IMR-90 (cell line): Measurements from ENCODE around the gene UVSSA. TPM values are rescaled to one million over a fixed set of nuclear protein-coding genes. Genes with fewer than 3 reads are reported as not detected.

Experiments used
- ATAC-seq: fragments of 200-7000 bp; cut with Tn5 transposase; 2 replicates; pipeline ENCODE4 v1.9.1; 2020; ENCODE audit warnings: low read depth, mild to moderate bottlenecking, moderate library complexity
- BruUV-seq: library from RNA; stranded (reverse); fragments of 400-500 nt; replicated peaks from 2 replicates; lab custom pipeline; 2021; lab: Mats Ljungman, UMichigan
- CTCF ChIA-PET: fragments of 300-600 bp; formaldehyde crosslinking; extraction: SDS; loops from one replicate; lab custom pipeline; 2021; ENCODE audit warnings: antibody characterized with exemption; lab: Yijun Ruan, JAX
- POLR2A ChIA-PET: fragments of 300-600 bp; sonication (Branson Sonifier 250); formaldehyde crosslinking; loops from one replicate; lab custom pipeline; 2022; ENCODE audit warnings: antibody characterized with exemption; ENCODE audit not compliant: unreplicated experiment; lab: Charles Lee
- DNase-seq: peaks from one replicate; pipeline ENCODE4 v3.0.0; 2013
- H2AFZ ChIP-seq: replicated peaks from 2 replicates; pipeline ENCODE3; 2013; ENCODE audit warnings: low read length, mild to moderate bottlenecking; ENCODE audit not compliant: poor library complexity
- H2AK5ac ChIP-seq: 2 replicates; pipeline ENCODE4 v1.6.1; 2013; ENCODE audit warnings: low read depth, low read length, inconsistent platforms
- H2AK9ac ChIP-seq: replicated peaks from 2 replicates; pipeline ENCODE3; 2013; ENCODE audit warnings: mild to moderate bottlenecking, low read depth, low read length, moderate library complexity; ENCODE audit not compliant: poor library complexity
- H2BK120ac ChIP-seq: 2 replicates; pipeline ENCODE4 v1.6.1; 2013; ENCODE audit warnings: low read depth, low read length, inconsistent platforms
- H2BK15ac ChIP-seq: 3 replicates; pipeline ENCODE4 v1.6.1; 2013; ENCODE audit warnings: low read depth, low read length, inconsistent platforms
- H2BK20ac ChIP-seq: 2 replicates; pipeline ENCODE4 v1.6.1; 2013; ENCODE audit warnings: low read depth, mild to moderate bottlenecking, inconsistent platforms, low read length, moderate library complexity
- H2BK5ac ChIP-seq: 2 replicates; pipeline ENCODE4 v1.6.1; 2013; ENCODE audit warnings: mild to moderate bottlenecking, low read depth, low read length, inconsistent platforms; ENCODE audit not compliant: poor library complexity, severe bottlenecking
- H3K14ac ChIP-seq: replicated peaks from 2 replicates; pipeline ENCODE4 v1.6.1; 2013; ENCODE audit warnings: low read depth, low read length, inconsistent platforms
- H3K18ac ChIP-seq: 2 replicates; pipeline ENCODE4 v1.6.1; 2013; ENCODE audit warnings: low read depth, low read length, control low read depth
- H3K23ac ChIP-seq: 2 replicates; pipeline ENCODE4 v1.6.1; 2013; ENCODE audit warnings: low read depth, low read length, inconsistent platforms
- H3K27ac ChIP-seq: 2 replicates; pipeline ENCODE4 v1.5.1; 2013; ENCODE audit warnings: mild to moderate bottlenecking, control low read depth, low read length; ENCODE audit not compliant: insufficient read depth
- H3K27me3 ChIP-seq: 2 replicates; pipeline ENCODE4 v1.6.1; 2013; ENCODE audit warnings: low read length; ENCODE audit not compliant: control insufficient read depth, insufficient read depth
- H3K36me3 ChIP-seq: 2 replicates; pipeline ENCODE4 v1.6.1; 2013; ENCODE audit warnings: low read length, mixed read lengths; ENCODE audit not compliant: control insufficient read depth, insufficient read depth
- H3K4ac ChIP-seq: 2 replicates; pipeline ENCODE4 v1.6.1; 2013; ENCODE audit warnings: low read depth, low read length, inconsistent platforms
- H3K4me1 ChIP-seq: 2 replicates; pipeline ENCODE4 v1.6.1; 2013; ENCODE audit warnings: low read length, mixed read lengths; ENCODE audit not compliant: control insufficient read depth, insufficient read depth
- H3K4me2 ChIP-seq: 2 replicates; pipeline ENCODE4 v1.6.1; 2013; ENCODE audit warnings: low read depth, mild to moderate bottlenecking, control low read depth, low read length, moderate library complexity
- H3K4me3 ChIP-seq: 2 replicates; pipeline ENCODE4 v1.5.1; 2013; ENCODE audit warnings: low read depth, mild to moderate bottlenecking, control low read depth, low read length, moderate library complexity; ENCODE audit not compliant: insufficient read depth
- H3K56ac ChIP-seq: 2 replicates; pipeline ENCODE4 v1.6.1; 2013; ENCODE audit warnings: low read length, inconsistent platforms; ENCODE audit not compliant: insufficient read depth; ENCODE audit errors: extremely low read depth
- H3K79me1 ChIP-seq, 2 experiments: 2 replicates each; pipeline ENCODE4 v1.6.1; 2013; ENCODE audit warnings: low read length in 2 of 2, inconsistent platforms in 1 of 2, low read depth in 1 of 2
- H3K9ac ChIP-seq: 2 replicates; pipeline ENCODE4 v1.6.1; 2013; ENCODE audit warnings: low read depth, low read length, control low read depth
- H3K9me1 ChIP-seq: 2 replicates; pipeline ENCODE4 v1.6.1; 2013; ENCODE audit warnings: low read length, inconsistent platforms; ENCODE audit not compliant: insufficient read depth
- H3K9me3 ChIP-seq: 2 replicates; pipeline ENCODE4 v1.6.1; 2013; ENCODE audit warnings: low read length; ENCODE audit not compliant: control insufficient read depth, insufficient read depth
- H4K20me1 ChIP-seq: 2 replicates; pipeline ENCODE4 v1.6.1; 2013; ENCODE audit warnings: low read length, inconsistent platforms; ENCODE audit not compliant: insufficient read depth
- H4K5ac ChIP-seq: 2 replicates; pipeline ENCODE4 v1.6.1; 2013; ENCODE audit warnings: mild to moderate bottlenecking, low read depth, low read length, control low read depth
- H4K8ac ChIP-seq, 2 experiments: 2 replicates each; pipeline ENCODE4 v1.6.1; 2013; ENCODE audit warnings: low read depth in 2 of 2, low read length in 2 of 2, control low read depth in 1 of 2, inconsistent platforms in 1 of 2
- H4K91ac ChIP-seq: 2 replicates; pipeline ENCODE4 v1.6.1; 2013; ENCODE audit warnings: low read depth, low read length, inconsistent platforms; ENCODE audit not compliant: insufficient read depth
- CEBPB ChIP-seq: IDR thresholded peaks from 2 replicates; pipeline ENCODE4 v1.6.1; 2012; ENCODE audit warnings: low read depth, low read length, improper control_type of control experiment
- CHD1 ChIP-seq: IDR thresholded peaks from 2 replicates; pipeline ENCODE4 v1.6.1; 2012; ENCODE audit warnings: low read depth, low read length, improper control_type of control experiment
- FOS ChIP-seq: fragments of 150-350 bp; IDR thresholded peaks from 2 replicates; pipeline ENCODE4 v1.6.1; 2016; ENCODE audit warnings: low read depth, low read length
- MAFK ChIP-seq: IDR thresholded peaks from 2 replicates; pipeline ENCODE4 v1.6.1; 2012; ENCODE audit warnings: low read depth, low read length, improper control_type of control experiment
- MAZ ChIP-seq: IDR thresholded peaks from 2 replicates; pipeline ENCODE4 v1.6.1; 2012; ENCODE audit warnings: low read depth, mild to moderate bottlenecking, low read length, improper control_type of control experiment, moderate library complexity, borderline replicate concordance
- MXI1 ChIP-seq: IDR thresholded peaks from 2 replicates; pipeline ENCODE4 v1.6.1; 2012; ENCODE audit warnings: low read depth, mild to moderate bottlenecking, low read length, moderate library complexity, borderline replicate concordance
- NFE2L2 ChIP-seq: fragments of 150-350 bp; IDR thresholded peaks from 2 replicates; pipeline ENCODE4 v1.6.1; 2016; ENCODE audit warnings: low read depth, mild to moderate bottlenecking, low read length
- POLR2A ChIP-seq: IDR thresholded peaks from 2 replicates; pipeline ENCODE4 v1.6.1; 2012; ENCODE audit warnings: mild to moderate bottlenecking, low read depth, low read length
- RAD21 ChIP-seq: IDR thresholded peaks from 2 replicates; pipeline ENCODE4 v1.6.1; 2012; ENCODE audit warnings: low read length, improper control_type of control experiment
- RCOR1 ChIP-seq: IDR thresholded peaks from 2 replicates; pipeline ENCODE4 v1.6.1; 2012; ENCODE audit warnings: mild to moderate bottlenecking, low read length, improper control_type of control experiment; ENCODE audit not compliant: insufficient replicate concordance
- RFX5 ChIP-seq: IDR thresholded peaks from 2 replicates; pipeline ENCODE4 v1.8.0; 2012; ENCODE audit warnings: low read depth, mild to moderate bottlenecking, low read length, moderate library complexity
- SMC3 ChIP-seq: fragments of 150-350 bp; IDR thresholded peaks from 2 replicates; pipeline ENCODE4 v1.6.1; 2016; ENCODE audit warnings: low read depth, mild to moderate bottlenecking, antibody characterized with exemption, low read length, moderate library complexity
- WGBS, 2 experiments: methylation state at CpG; one replicate each; pipeline versions ENCODE4 v1.1.5 to v1.1.7; 2013; ENCODE audit warnings: missing lambda C conversion rate in 2 of 2; ENCODE audit not compliant: insufficient read length in 1 of 2; ENCODE audit errors: extremely low coverage in 2 of 2; 5-methylcytosine and 5-hydroxymethylcytosine counted together
- dilution Hi-C: fragments of 300-500 bp; cut with HindIII; formaldehyde crosslinking; loops from one replicate; pipeline ENCODE4 v1.14.3; 2018; ENCODE audit warnings: low sequenced_read_pairs; ENCODE audit not compliant: unreplicated experiment
- in situ Hi-C: fragments of 300-500 bp; cut with MboI; formaldehyde crosslinking; loops from 3 replicates; pipeline ENCODE4 v1.14.3; 2019; ENCODE audit warnings: low sequenced_read_pairs, inconsistent platforms, mixed read lengths
- intact Hi-C: fragments of 100-400 bp; cut with micrococcal nuclease; formaldehyde crosslinking; loops from 2 replicates; pipeline ENCODE4 v1.10.0; 2022
- polyA plus RNA-seq, 3 experiments: library from polyadenylated mRNA; depleted of rRNA; stranded (reverse); fragments of >200 nt; gene quantifications; 2 replicates each; pipeline ENCODE4 v1.2.3, GENCODE V29; 2012; ENCODE audit warnings: low replicate concordance in 1 of 3
- total RNA-seq: library from RNA; depleted of rRNA; stranded (reverse); fragments of >200 nt; gene quantifications from 2 replicates; pipeline ENCODE4 v1.2.3, GENCODE V29; 2012
- TF ChIP-seq, protein P1 (sequence below): fragments of 150-350 bp; IDR thresholded peaks from 2 replicates; pipeline ENCODE4 v1.6.1; 2016; ENCODE audit warnings: low read depth, mild to moderate bottlenecking, low read length, moderate library complexity, borderline replicate concordance
- TF ChIP-seq, protein P2 (sequence below): fragments of 150-350 bp; IDR thresholded peaks from 2 replicates; pipeline ENCODE4 v1.6.1; 2017; ENCODE audit warnings: mild to moderate bottlenecking, antibody characterized with exemption, low read length, low read depth
- TF ChIP-seq, protein P3 (sequence below): conservative IDR thresholded peaks from 2 replicates; pipeline ENCODE4 v1.5.1; 2012; ENCODE audit warnings: mild to moderate bottlenecking, low read depth, low read length, improper control_type of control experiment

Gene UVSSA
- total and polyA plus RNA-seq, 2 of the 4 experiments (the other 2 are of a cell fraction): 1.4 to 8.4 TPM

DNA sequence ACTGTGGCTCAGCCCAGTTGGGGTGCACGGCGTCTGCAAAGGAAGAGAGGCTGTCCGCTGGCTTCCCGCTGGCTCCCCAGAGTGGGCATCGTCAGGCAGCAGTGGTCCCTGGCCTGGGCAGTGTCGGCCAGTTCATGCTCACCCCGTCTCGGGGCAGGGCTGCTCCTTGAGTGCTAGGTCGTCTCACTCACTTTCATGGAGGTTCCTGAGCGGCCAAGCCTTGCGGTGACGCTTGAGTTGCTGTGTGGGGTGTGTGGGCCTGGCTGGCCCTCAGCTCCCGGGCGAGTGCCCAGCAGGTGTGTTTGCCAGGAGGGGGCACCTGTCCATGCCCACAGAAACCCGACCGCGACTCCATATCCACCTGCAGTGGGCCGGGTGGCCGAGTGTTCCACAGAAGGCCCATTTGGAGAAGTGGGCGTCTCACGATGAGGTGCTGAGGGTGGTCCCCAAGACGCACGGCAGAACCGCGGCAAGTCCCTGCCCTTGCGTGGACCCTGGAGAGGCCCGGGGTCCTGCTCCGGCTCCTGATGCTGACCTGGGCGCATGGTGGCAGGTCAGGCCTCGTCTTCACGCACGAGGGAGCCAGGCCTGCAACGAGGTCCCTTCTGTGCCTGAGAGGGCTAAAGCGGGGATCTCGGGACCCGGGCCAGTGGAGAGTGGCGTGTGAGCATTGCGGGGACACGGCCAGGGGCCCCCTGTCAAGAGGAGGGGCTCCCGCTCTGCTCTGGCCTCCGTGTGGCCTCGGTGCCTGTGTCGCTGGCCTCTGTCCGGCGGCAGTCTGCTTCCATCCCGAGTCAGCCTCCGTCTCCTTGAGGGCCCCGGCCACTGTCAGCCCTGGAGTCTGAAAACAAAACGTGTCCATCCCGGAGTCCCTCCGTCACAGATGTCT, 18.5 kb upstream of the UVSSA start:
- H2AFZ ChIP-seq: no peak overlapping the region
- ChIA-PET POLR2A (no interaction called here), CTCF (no interaction called here)
- H3K9me3 ChIP-seq: peaks cover 6% of the 10 kb centered on the region
- dilution Hi-C loops (no loop called here), intact Hi-C loops (no loop called here), in situ Hi-C loops (no loop called here)
- H4K8ac ChIP-seq: no peak overlapping the region
- H3K14ac ChIP-seq: no peak overlapping the region
- no peak overlapping the region for H4K5ac ChIP-seq
- H2BK120ac ChIP-seq: no peak overlapping the region
- peaks cover 39 to 60% of the 10 kb centered on the region in 2 experiments for H3K79me1 ChIP-seq
- no peak overlapping the region for H4K91ac ChIP-seq
- H2BK20ac ChIP-seq: no peak overlapping the region
- no peak overlapping the region for H3K4ac ChIP-seq
- no peak overlapping the region for H3K9ac ChIP-seq
- peaks cover 73% of the 10 kb centered on the region for H3K36me3 ChIP-seq
- no peak overlapping the region for H3K4me2 ChIP-seq
- BruUV-seq: no TSS peak
- 97% methylated on average over 33 of the region's 51 CpGs; no CpG with 5 or more reads in 1 of the 2 experiments for WGBS, 2 experiments
- no peak overlapping the region for H3K18ac ChIP-seq
- H3K4me1 ChIP-seq: no peaks in the 10 kb centered on the region; the same call in 1 of the 2 replicates
- H3K4me3 ChIP-seq: no peak overlapping the region
- no peak overlapping the region for H2BK5ac ChIP-seq
- no peak overlapping the region for H3K27ac ChIP-seq
- H2BK15ac ChIP-seq: no peak overlapping the region
- H3K23ac ChIP-seq: no peak overlapping the region
- DNase-seq (no peak), ATAC-seq (no peak)
- H4K20me1 ChIP-seq: peaks cover 22% of the 10 kb centered on the region
- H3K27me3 ChIP-seq: no peaks in the 10 kb centered on the region
- no peak overlapping the region for H2AK5ac ChIP-seq
- H3K9me1 ChIP-seq: no peaks in the 10 kb centered on the region
- no peak overlapping the region for H2AK9ac ChIP-seq
- no peak overlapping the region for H3K56ac ChIP-seq
- no peak for TF ChIP-seq MAZ
- TF ChIP-seq, protein P1, sequence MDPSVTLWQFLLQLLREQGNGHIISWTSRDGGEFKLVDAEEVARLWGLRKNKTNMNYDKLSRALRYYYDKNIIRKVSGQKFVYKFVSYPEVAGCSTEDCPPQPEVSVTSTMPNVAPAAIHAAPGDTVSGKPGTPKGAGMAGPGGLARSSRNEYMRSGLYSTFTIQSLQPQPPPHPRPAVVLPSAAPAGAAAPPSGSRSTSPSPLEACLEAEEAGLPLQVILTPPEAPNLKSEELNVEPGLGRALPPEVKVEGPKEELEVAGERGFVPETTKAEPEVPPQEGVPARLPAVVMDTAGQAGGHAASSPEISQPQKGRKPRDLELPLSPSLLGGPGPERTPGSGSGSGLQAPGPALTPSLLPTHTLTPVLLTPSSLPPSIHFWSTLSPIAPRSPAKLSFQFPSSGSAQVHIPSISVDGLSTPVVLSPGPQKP: no peak
- no peak for TF ChIP-seq MAFK
- no peak for TF ChIP-seq POLR2A
- no peak for TF ChIP-seq SMC3
- TF ChIP-seq CHD1: no peak
- no peak for TF ChIP-seq NFE2L2
- no peak for TF ChIP-seq RFX5
- TF ChIP-seq RCOR1: no peak
- no peak for TF ChIP-seq CEBPB
- TF ChIP-seq, protein P2, sequence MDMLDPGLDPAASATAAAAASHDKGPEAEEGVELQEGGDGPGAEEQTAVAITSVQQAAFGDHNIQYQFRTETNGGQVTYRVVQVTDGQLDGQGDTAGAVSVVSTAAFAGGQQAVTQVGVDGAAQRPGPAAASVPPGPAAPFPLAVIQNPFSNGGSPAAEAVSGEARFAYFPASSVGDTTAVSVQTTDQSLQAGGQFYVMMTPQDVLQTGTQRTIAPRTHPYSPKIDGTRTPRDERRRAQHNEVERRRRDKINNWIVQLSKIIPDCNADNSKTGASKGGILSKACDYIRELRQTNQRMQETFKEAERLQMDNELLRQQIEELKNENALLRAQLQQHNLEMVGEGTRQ: no peak
- no peak for TF ChIP-seq MXI1
- no peak for TF ChIP-seq FOS
- TF ChIP-seq, protein P3, sequence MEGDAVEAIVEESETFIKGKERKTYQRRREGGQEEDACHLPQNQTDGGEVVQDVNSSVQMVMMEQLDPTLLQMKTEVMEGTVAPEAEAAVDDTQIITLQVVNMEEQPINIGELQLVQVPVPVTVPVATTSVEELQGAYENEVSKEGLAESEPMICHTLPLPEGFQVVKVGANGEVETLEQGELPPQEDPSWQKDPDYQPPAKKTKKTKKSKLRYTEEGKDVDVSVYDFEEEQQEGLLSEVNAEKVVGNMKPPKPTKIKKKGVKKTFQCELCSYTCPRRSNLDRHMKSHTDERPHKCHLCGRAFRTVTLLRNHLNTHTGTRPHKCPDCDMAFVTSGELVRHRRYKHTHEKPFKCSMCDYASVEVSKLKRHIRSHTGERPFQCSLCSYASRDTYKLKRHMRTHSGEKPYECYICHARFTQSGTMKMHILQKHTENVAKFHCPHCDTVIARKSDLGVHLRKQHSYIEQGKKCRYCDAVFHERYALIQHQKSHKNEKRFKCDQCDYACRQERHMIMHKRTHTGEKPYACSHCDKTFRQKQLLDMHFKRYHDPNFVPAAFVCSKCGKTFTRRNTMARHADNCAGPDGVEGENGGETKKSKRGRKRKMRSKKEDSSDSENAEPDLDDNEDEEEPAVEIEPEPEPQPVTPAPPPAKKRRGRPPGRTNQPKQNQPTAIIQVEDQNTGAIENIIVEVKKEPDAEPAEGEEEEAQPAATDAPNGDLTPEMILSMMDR: no peak
- no peak for TF ChIP-seq RAD21
